Tibial artery (tissue), 4 donors: Measurements from ENCODE around the gene FAM47E.
A peak's percentile ranks its signal among the peaks of the same experiment; 100 is the strongest.

ENCODE experiments used
- DNase-seq, 2 donors: peaks; one replicate each; pipeline ENCODE4 v3.0.0-alpha.2; 2019
- H3K27ac ChIP-seq, 2 donors: fragments of 200-600 bp; sonication (generic) in 1 of 2; 1 replicate in 1 of 2; 2 replicates in 1 of 2; pipeline ENCODE4 v1.5.1; 2018 to 2019; ENCODE audit warnings: mild to moderate bottlenecking in 1 of 2
- H3K27me3 ChIP-seq, 2 donors: fragments of 200-600 bp; sonication (generic) in 1 of 2; one replicate each; pipeline versions ENCODE4 v1.5.1 to v1.6.0; 2016 to 2019
- H3K36me3 ChIP-seq, 3 donors: fragments of 200-600 bp; sonication (generic) in 2 of 3; one replicate each; pipeline ENCODE4 v1.5.1; 2016 to 2019; ENCODE audit warnings: mild to moderate bottlenecking in 2 of 3
- H3K4me1 ChIP-seq, 4 donors: fragments of 200-600 bp; sonication (generic) in 2 of 4; 1 replicate in 3 of 4; 2 replicates in 1 of 4; pipeline ENCODE4 v1.5.1; 2016 to 2019
- H3K4me3 ChIP-seq, 2 donors: fragments of 200-600 bp; sonication (generic) in 1 of 2; 1 replicate in 1 of 2; 2 replicates in 1 of 2; pipeline ENCODE4 v1.5.1; 2018 to 2019; ENCODE audit warnings: mild to moderate bottlenecking in 2 of 2
- H3K9me3 ChIP-seq, 3 donors: fragments of 200-600 bp; sonication (generic) in 1 of 3; one replicate each; pipeline ENCODE4 v1.5.1; 2016 to 2019
- CTCF ChIP-seq, 2 experiments: fragments of 200-600 bp in 1 of 2; fragments of 450-650 bp in 1 of 2; IDR thresholded peaks; one replicate each; pipeline ENCODE4 v1.5.1; 2017 to 2019; ENCODE audit warnings: antibody characterized with exemption in 2 of 2, mild to moderate bottlenecking in 1 of 2, moderate library complexity in 1 of 2
- intact Hi-C: fragments of 100-400 bp; cut with DNase I; formaldehyde crosslinking; loops from one replicate; pipeline ENCODE4 v1.15.0; 2023; ENCODE audit warnings: low total_unique reads

FAM47E gene

GRCh38 chr4:76306882-76307659 lies 55.5 kb downstream of the FAM47E start:
- H3K4me1 ChIP-seq: peaks cover 0 to 38% (median 24%) of the 10 kb centered on the region in 4 donors
- DNase-seq: peak; percentile 56 to 80
- H3K27ac ChIP-seq: peak overlapping the region; percentile 91 to 97
- H3K9me3 ChIP-seq: no peaks in the 10 kb centered on the region
- H3K36me3 ChIP-seq: peaks cover 0 to 13% (median 9%) of the 10 kb centered on the region in 3 donors
- peak overlapping the region; percentile 76 to 85 for H3K4me3 ChIP-seq
- intact Hi-C loops: loop anchor here (2.0 to 5.0 kb wide), 3 partner anchors 94 to 1555 kb away; partner anchors contain the start of genes MRPL1, SCARB2 and SDAD1
- TF ChIP-seq CTCF (IDR thresholded peaks at IDR 0.05): peak in 1 of 2 experiments; percentile 45
- no peaks in the 10 kb centered on the region for H3K27me3 ChIP-seq

- no peaks in the 10 kb centered on the region for H3K27me3 ChIP-seq
- DNase-seq: peak in 1 of 2 donors; percentile 30
- intact Hi-C loops: loop anchor here (2.0 to 5.0 kb wide), 3 partner anchors 95 to 1555 kb away; partner anchors contain the start of genes MRPL1, SCARB2 and SDAD1
- H3K27ac ChIP-seq: peak overlapping the region; percentile 91 to 97
- H3K4me3 ChIP-seq: peak overlapping the region; percentile 76 to 85
- peaks cover 0 to 13% (median 9%) of the 10 kb centered on the region in 3 donors for H3K36me3 ChIP-seq
- peaks cover 0 to 38% (median 24%) of the 10 kb centered on the region in 4 donors for H3K4me1 ChIP-seq
- TF ChIP-seq CTCF (IDR thresholded peaks at IDR 0.05): no peak
- no peaks in the 10 kb centered on the region for H3K9me3 ChIP-seq
Observed at GRCh38 chr4:76307660-76308014, 56.1 kb downstream of the FAM47E start.

- H3K9me3 ChIP-seq: no peaks in the 10 kb centered on the region
- no peaks in the 10 kb centered on the region for H3K27me3 ChIP-seq
- H3K36me3 ChIP-seq: peaks cover 0 to 13% (median 12%) of the 10 kb centered on the region in 3 donors
- peak overlapping the region; percentile 40 to 97 for H3K27ac ChIP-seq
- DNase-seq: no peak
- peak overlapping the region in 1 of 2 donors; percentile 16 for H3K4me3 ChIP-seq
- TF ChIP-seq CTCF (IDR thresholded peaks at IDR 0.05): no peak
- H3K4me1 ChIP-seq: peaks cover 0 to 38% (median 24%) of the 10 kb centered on the region in 4 donors
- intact Hi-C loops: loop anchor here (5.0 kb wide), 2 partner anchors 316 to 1554 kb away; partner anchors contain the start of genes MRPL1 and SDAD1
Observed at GRCh38 chr4:76308548-76308947, 57.0 kb downstream of the FAM47E start.

- intact Hi-C loops: loop anchor here (5.0 kb wide), 2 partner anchors 318 to 1552 kb away; partner anchors contain the start of genes MRPL1 and SDAD1
Observed at GRCh38 chr4:76309939-76310550, 58.5 kb downstream of the FAM47E start.

More at GRCh38 chr4:76309939-76310550, 58.5 kb downstream of the FAM47E start:
- no peak for DNase-seq
- H3K36me3 ChIP-seq: peaks cover 0 to 14% (median 13%) of the 10 kb centered on the region in 3 donors
- H3K9me3 ChIP-seq: no peaks in the 10 kb centered on the region
- no peak overlapping the region for H3K4me3 ChIP-seq
- no peak overlapping the region for H3K27ac ChIP-seq
- no peaks in the 10 kb centered on the region for H3K27me3 ChIP-seq
- H3K4me1 ChIP-seq: peaks cover 0 to 34% (median 21%) of the 10 kb centered on the region in 4 donors
- TF ChIP-seq CTCF (IDR thresholded peaks at IDR 0.05): no peak
